GM12878 (cell line): ENCODE results near the gene UQCRQ. TPM values are rescaled to one million over a fixed set of nuclear protein-coding genes. Genes with fewer than 3 reads are reported as not detected.

ENCODE experiments used
- ATAC-seq: fragments of 200-7000 bp; cut with Tn5 transposase; 3 replicates; pipeline ENCODE4 v1.9.1; 2020; ENCODE audit warnings: mild to moderate bottlenecking, moderate library complexity
- BruUV-seq: library from RNA; stranded (reverse); fragments of 400-500 nt; replicated peaks from 2 replicates; lab custom pipeline; 2021; lab: Mats Ljungman, UMichigan
- CTCF ChIA-PET: fragments of 300-600 bp; sonication (Branson Sonifier 250); formaldehyde crosslinking; extraction: SDS; loops from one replicate; lab custom pipeline; 2021; ENCODE audit warnings: inconsistent platforms; lab: Yijun Ruan, JAX
- POLR2A ChIA-PET: fragments of 350-600 bp; formaldehyde crosslinking; extraction: SDS; loops from one replicate; lab custom pipeline; 2021; ENCODE audit warnings: inconsistent platforms; lab: Charles Lee
- RAD21 ChIA-PET: fragments of 300-600 bp; sonication (Branson Sonifier 250); formaldehyde crosslinking; loops from one replicate; lab custom pipeline; 2023; ENCODE audit warnings: antibody characterized with exemption; ENCODE audit not compliant: unreplicated experiment; lab: Charles Lee
- SMC1A ChIA-PET: fragments of 300-600 bp; sonication (Branson Sonifier 250); formaldehyde crosslinking; loops from one replicate; lab custom pipeline; 2023; ENCODE audit not compliant: unreplicated experiment, uncharacterized antibody; lab: Charles Lee
- DNase-seq: peaks from one replicate; pipeline ENCODE4 v3.0.0-alpha.2; 2011; ENCODE audit warnings: low read depth, low spot score
- FAIRE-seq: peaks from 3 replicates; lab custom pipeline; 2011; peaks lifted over from hg19 to GRCh38; lab: Jason Lieb, UNC
- H2AFZ ChIP-seq: 2 replicates; pipeline ENCODE4 v1.6.0; 2011; ENCODE audit warnings: low read depth, low read length, control low read depth; ENCODE audit not compliant: control insufficient read depth
- H3K27ac ChIP-seq: 2 replicates; pipeline ENCODE4 v1.5.1; 2011; ENCODE audit warnings: control low read depth; ENCODE audit not compliant: control insufficient read depth, insufficient read depth
- H3K27me3 ChIP-seq, 2 experiments: replicated peaks in 1 of 2; 2 replicates each; pipeline versions ENCODE4 v1.6.0 to v1.6.1; 2011; ENCODE audit warnings: low read length in 1 of 2; ENCODE audit not compliant: control insufficient read depth in 2 of 2, insufficient read depth in 2 of 2
- H3K36me3 ChIP-seq, 2 experiments: 2 replicates each; pipeline ENCODE4 v1.5.1; 2011; ENCODE audit warnings: low read length in 1 of 2; ENCODE audit not compliant: control insufficient read depth in 2 of 2, insufficient read depth in 2 of 2
- H3K4me1 ChIP-seq: 2 replicates; pipeline ENCODE4 v1.6.1; 2011; ENCODE audit warnings: mild to moderate bottlenecking, low read length, moderate library complexity, mixed read lengths; ENCODE audit not compliant: control insufficient read depth, insufficient read depth
- H3K4me2 ChIP-seq: 2 replicates; pipeline ENCODE4 v1.6.0; 2011; ENCODE audit warnings: control low read depth; ENCODE audit not compliant: control insufficient read depth, insufficient read depth
- H3K4me3 ChIP-seq: fragments of 200-600 bp; sonication (generic); 2 replicates; pipeline ENCODE4 v1.5.1; 2016
- H3K79me2 ChIP-seq: 2 replicates; pipeline ENCODE4 v1.6.0; 2011; ENCODE audit warnings: low read length; ENCODE audit not compliant: control insufficient read depth, insufficient read depth
- H3K9ac ChIP-seq: 2 replicates; pipeline ENCODE4 v1.8.0; 2011; ENCODE audit warnings: low read length, control low read depth, mixed read lengths; ENCODE audit not compliant: control insufficient read depth, insufficient read depth
- H3K9me3 ChIP-seq: replicated peaks from 3 replicates; pipeline ENCODE4 v1.5.1; 2011; ENCODE audit warnings: mild to moderate bottlenecking, low read length; ENCODE audit not compliant: control insufficient read depth, insufficient read depth
- H4K20me1 ChIP-seq: 2 replicates; pipeline ENCODE4 v1.6.0; 2011; ENCODE audit not compliant: control insufficient read depth, insufficient read depth
- ATF2 ChIP-seq: IDR thresholded peaks from 2 replicates; pipeline ENCODE4 v1.6.1; 2012; ENCODE audit warnings: low read length, inconsistent platforms
- CTCF ChIP-seq, 3 experiments: IDR thresholded peaks in 2 of 3; conservative IDR thresholded peaks in 1 of 3; 2 replicates each; pipeline ENCODE4 v1.5.1; 2011; ENCODE audit warnings: low read depth in 3 of 3, low read length in 3 of 3, mild to moderate bottlenecking in 3 of 3, control low read depth in 2 of 3, moderate library complexity in 2 of 3, inconsistent platforms in 1 of 3, mixed read lengths in 1 of 3; ENCODE audit not compliant: control insufficient read depth in 2 of 3, insufficient read depth in 1 of 3; ENCODE audit errors: extremely low read depth in 1 of 3
- DPF2 ChIP-seq: fragments of 450-650 bp; IDR thresholded peaks from 2 replicates; pipeline ENCODE4 v1.6.1; 2017; ENCODE audit warnings: mild to moderate bottlenecking
- EGR1 ChIP-seq, 2 experiments: IDR thresholded peaks; 1 replicate in 1 of 2; 2 replicates in 1 of 2; pipeline ENCODE4 v1.6.1; 2011 to 2012; ENCODE audit warnings: low read depth in 2 of 2, low read length in 2 of 2, borderline replicate concordance in 1 of 2, mild to moderate bottlenecking in 1 of 2, moderate library complexity in 1 of 2
- HDGF ChIP-seq: fragments of 450-650 bp; IDR thresholded peaks from 2 replicates; pipeline ENCODE4 v1.6.1; 2016; ENCODE audit warnings: antibody characterized with exemption
- IKZF1 ChIP-seq: fragments of 450-650 bp; conservative IDR thresholded peaks from 2 replicates; pipeline ENCODE4 v1.6.1; 2017; ENCODE audit warnings: antibody characterized with exemption, mild to moderate bottlenecking
- YY1 ChIP-seq: IDR thresholded peaks from 2 replicates; pipeline ENCODE4 v1.6.1; 2011; ENCODE audit warnings: low read depth, mild to moderate bottlenecking, low read length
- ZNF687 ChIP-seq: fragments of 450-650 bp; IDR thresholded peaks from 2 replicates; pipeline ENCODE4 v1.6.1; 2017; ENCODE audit warnings: mild to moderate bottlenecking, moderate library complexity
- WGBS: methylation state at CpG from one replicate; pipeline ENCODE4 v1.1.6; 2016; ENCODE audit warnings: low lambda C conversion rate; ENCODE audit not compliant: insufficient replicate concordance, insufficient coverage; ENCODE audit errors: missing lambda C conversion rate; 5-methylcytosine and 5-hydroxymethylcytosine counted together
- in situ Hi-C: fragments of 300-500 bp; cut with MboI; formaldehyde crosslinking; loops from 9 replicates; pipeline ENCODE4 v1.14.3; 2018; ENCODE audit warnings: mixed read lengths
- intact Hi-C: fragments of 100-400 bp; cut with micrococcal nuclease; formaldehyde crosslinking; loops from one replicate; pipeline ENCODE4 v1.14.2; 2022; ENCODE audit not compliant: unreplicated experiment
- polyA plus RNA-seq, 11 experiments: library from polyadenylated mRNA; depleted of rRNA in 4 of 11; unstranded in 6 of 11; stranded (reverse) in 5 of 11; fragments of >200 nt; fragmentation: Nextera tagmentation in 4 of 11; fragmentation: Illumina TruSeq in 1 of 11; extraction: Ambion mirVana in 4 of 11; extraction: Trizol in 1 of 11; gene quantifications; 1 replicate in 1 of 11; 2 replicates in 10 of 11; pipeline versions ENCODE4 v1.2.1 to v1.2.3, GENCODE V29; 2011 to 2016; ENCODE audit warnings: inconsistent platforms in 2 of 11, missing spikeins in 2 of 11, low read depth in 1 of 11
- total RNA-seq, 4 experiments: library from RNA; depleted of rRNA in 3 of 4; stranded (reverse); fragments of >200 nt in 3 of 4; fragmentation: Illumina TruSeq in 1 of 4; extraction: Trizol in 1 of 4; gene quantifications; 2 replicates each; pipeline versions ENCODE4 v1.2.1 to v1.2.3, GENCODE V29; 2013 to 2021

UQCRQ gene
- total and polyA plus RNA-seq, 10 of the 15 experiments (the other 5 are each of a cell fraction or from before 2014, with no cell fraction given) = 121 to 1,579 (median 408) TPM

GRCh38 chr5:132825033-132825833, 41.2 kb upstream of the UQCRQ start (continued):
- TF ChIP-seq ATF2 (no peak), CTCF (IDR thresholded peaks at IDR 0.05 in 2 of 3, conservative IDR thresholded peaks at IDR 0.05 in 1 of 3; ENCODE audit: control insufficient read depth in 2 of 3, extremely low read depth in 1 of 3, insufficient read depth in 1 of 3, low read depth in 3 of 3, low read length in 3 of 3) (0 out of 6 replicates have a peak, but pooled peaks of 1 of the 3 experiments have one; percentile 3)
- TF ChIP-seq, all 136 proteins: peak for 6

GRCh38 chr5:132825834-132826391, 40.5 kb upstream of the UQCRQ start:
- peak overlapping the region; percentile 27; the same call in 1 of the 2 replicates for H3K4me3 ChIP-seq
- no peaks in the 10 kb centered on the region for H3K9me3 ChIP-seq
- CTCF ChIA-PET = interaction anchor here (0.6 to 1.0 kb wide), 5 partner anchors 8 to 299 kb away, joined by 3 to 4 read pairs (median 3); partner anchors contain the start of genes GDF9 and UQCRQ
- 47% methylated on average over 21 of the region's 43 CpGs for WGBS
- FAIRE-seq (no peak), DNase-seq (no peak), ATAC-seq (no peak)
- no peaks in the 10 kb centered on the region for H4K20me1 ChIP-seq
- BruUV-seq = no TSS peak
- RAD21 ChIA-PET = no interaction called here
- H3K9ac ChIP-seq = no peak overlapping the region
- SMC1A ChIA-PET = interaction anchor here (2.2 to 10.9 kb wide), 2 partner anchors 72 to 323 kb away, joined by 7 to 129 read pairs; no protein-coding TSS in a partner anchor
- no peaks in the 10 kb centered on the region for H3K79me2 ChIP-seq
- H3K36me3 ChIP-seq = no peaks in the 10 kb centered on the region
- in situ Hi-C loops = loop anchor here (10.0 kb wide), 1 partner anchor 301 kb away; no protein-coding TSS in a partner anchor
- H3K27ac ChIP-seq = no peak overlapping the region
- H3K4me1 ChIP-seq = no peaks in the 10 kb centered on the region; the same call in 1 of the 2 replicates
- POLR2A ChIA-PET = no interaction called here
- peaks cover 0 to 2% of the 10 kb centered on the region in 2 experiments; a peak in 2 of 4 replicates for H3K27me3 ChIP-seq
- TF ChIP-seq DPF2 = no peak
- 0 out of 2 replicates have a peak, but pooled peaks have one; percentile 1 for TF ChIP-seq IKZF1
- 0 out of 2 replicates have a peak, but pooled peaks have one; percentile 19 for TF ChIP-seq ZNF687
- no peak for TF ChIP-seq EGR1 (IDR thresholded peaks at IDR 0.05; ENCODE audit: borderline replicate concordance in 1 of 2, low read depth in 2 of 2, low read length in 2 of 2)
- TF ChIP-seq HDGF = 0 out of 2 replicates have a peak, but pooled peaks have one; percentile 23
- TF ChIP-seq YY1 = no peak
- peak overlapping the region; percentile 49 for H3K4me2 ChIP-seq
- intact Hi-C loops = no loop called here
- peak overlapping the region; percentile 53 for H2AFZ ChIP-seq
